Lung (tissue), 12 donors: ENCODE results near the gene C22orf23. TPM values are rescaled to one million over a fixed set of nuclear protein-coding genes. Genes with fewer than 3 reads are reported as not detected.

Experiments
- ATAC-seq: fragments of 200-7000 bp; cut with Tn5 transposase; one replicate; pipeline ENCODE4 v1.9.1; 2020; ENCODE audit warnings: moderate number of reproducible peaks; ENCODE audit not compliant: insufficient read depth, low FRiP score
- DNase-seq, 3 donors: peaks; one replicate each; pipeline ENCODE4 v3.0.0-alpha.2; 2013 to 2017
- H3K27ac ChIP-seq, 2 donors: one replicate each; pipeline ENCODE4 v1.5.1; 2013; ENCODE audit warnings: mild to moderate bottlenecking in 2 of 2, moderate library complexity in 2 of 2, control low read depth in 1 of 2, inconsistent platforms in 1 of 2, low read depth in 1 of 2, low read length in 1 of 2
- H3K27me3 ChIP-seq, 3 donors: one replicate each; pipeline ENCODE4 v1.5.1; 2013; ENCODE audit warnings: low read length in 2 of 3; ENCODE audit not compliant: control insufficient read depth in 3 of 3, insufficient read depth in 3 of 3
- H3K36me3 ChIP-seq, 4 donors: one replicate each; pipeline ENCODE4 v1.5.1; 2013; ENCODE audit warnings: low read length in 4 of 4, mild to moderate bottlenecking in 1 of 4, moderate library complexity in 1 of 4; ENCODE audit not compliant: control insufficient read depth in 4 of 4, insufficient read depth in 4 of 4
- H3K4me1 ChIP-seq, 5 donors: one replicate each; pipeline ENCODE4 v1.5.1; 2013; ENCODE audit warnings: low read length in 5 of 5, mild to moderate bottlenecking in 2 of 5, moderate library complexity in 1 of 5; ENCODE audit not compliant: control insufficient read depth in 5 of 5, insufficient read depth in 5 of 5
- H3K4me3 ChIP-seq: one replicate; pipeline ENCODE4 v1.5.1; 2013; ENCODE audit warnings: mild to moderate bottlenecking, control low read depth, moderate library complexity
- H3K9ac ChIP-seq, 2 donors: one replicate each; pipeline ENCODE4 v1.5.1; 2013; ENCODE audit warnings: low read length in 2 of 2, control low read depth in 1 of 2; ENCODE audit not compliant: insufficient read depth in 1 of 2
- H3K9me3 ChIP-seq, 4 donors: one replicate each; pipeline ENCODE4 v1.5.1; 2013; ENCODE audit warnings: low read length in 3 of 4, mild to moderate bottlenecking in 1 of 4, moderate library complexity in 1 of 4; ENCODE audit not compliant: control insufficient read depth in 4 of 4, insufficient read depth in 3 of 4
- WGBS, 2 donors: extraction: QIAGEN DNeasy Blood & Tissue Kit; methylation state at CpG; one replicate each; pipeline ENCODE4 v1.1.7; 2013; 5-methylcytosine and 5-hydroxymethylcytosine counted together
- polyA plus RNA-seq, 2 donors: library from polyadenylated mRNA; stranded (reverse); fragments of 200-250 nt; gene quantifications; one replicate each; pipeline ENCODE4 v1.2.1, GENCODE V29; 2013
- total RNA-seq, 2 donors: library from RNA; depleted of rRNA in 1 of 2; stranded (reverse); fragments of >200 nt in 1 of 2; gene quantifications; one replicate each; pipeline ENCODE4 v1.2.1, GENCODE V29; 2014 to 2021
- TF ChIP-seq, protein P1 (sequence below): IDR thresholded peaks from 2 replicates; pipeline ENCODE4 v1.5.1; 2012; ENCODE audit warnings: mild to moderate bottlenecking; ENCODE audit errors: control extremely low read depth, extremely low read depth
- donor health status: control.
- donor health status: control.
- donor health status: Bipolar disorder and iron deficiency.
- donor health status: healthy.
- donor health status: DM: yes; HTN: yes; CAD: no.

Gene C22orf23
- total and polyA plus RNA-seq, 4 donors, result 1.1 to 4.2 (median 1.5) TPM

DNA sequence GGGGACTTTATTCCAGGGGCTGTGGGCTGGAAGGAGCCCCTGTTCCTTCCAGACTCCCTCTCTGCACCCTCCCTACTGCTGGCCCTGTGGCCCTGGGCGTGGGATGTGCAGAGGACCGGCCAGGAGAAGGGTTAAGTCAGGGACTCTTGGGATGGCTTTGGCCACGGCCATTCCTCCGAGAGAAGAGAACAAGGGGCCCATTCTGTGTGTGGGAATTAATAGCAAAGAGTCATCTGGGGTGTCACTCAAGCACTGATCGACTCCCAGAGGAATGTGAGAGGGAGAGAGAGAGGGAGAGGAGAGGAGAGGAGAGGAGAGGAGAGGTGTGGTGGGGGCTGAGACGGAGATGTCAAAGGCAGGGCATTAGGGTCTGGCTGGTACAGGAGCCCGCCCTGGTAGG is 45.1 kb upstream of the C22orf23 start:
- TF ChIP-seq, protein P1, sequence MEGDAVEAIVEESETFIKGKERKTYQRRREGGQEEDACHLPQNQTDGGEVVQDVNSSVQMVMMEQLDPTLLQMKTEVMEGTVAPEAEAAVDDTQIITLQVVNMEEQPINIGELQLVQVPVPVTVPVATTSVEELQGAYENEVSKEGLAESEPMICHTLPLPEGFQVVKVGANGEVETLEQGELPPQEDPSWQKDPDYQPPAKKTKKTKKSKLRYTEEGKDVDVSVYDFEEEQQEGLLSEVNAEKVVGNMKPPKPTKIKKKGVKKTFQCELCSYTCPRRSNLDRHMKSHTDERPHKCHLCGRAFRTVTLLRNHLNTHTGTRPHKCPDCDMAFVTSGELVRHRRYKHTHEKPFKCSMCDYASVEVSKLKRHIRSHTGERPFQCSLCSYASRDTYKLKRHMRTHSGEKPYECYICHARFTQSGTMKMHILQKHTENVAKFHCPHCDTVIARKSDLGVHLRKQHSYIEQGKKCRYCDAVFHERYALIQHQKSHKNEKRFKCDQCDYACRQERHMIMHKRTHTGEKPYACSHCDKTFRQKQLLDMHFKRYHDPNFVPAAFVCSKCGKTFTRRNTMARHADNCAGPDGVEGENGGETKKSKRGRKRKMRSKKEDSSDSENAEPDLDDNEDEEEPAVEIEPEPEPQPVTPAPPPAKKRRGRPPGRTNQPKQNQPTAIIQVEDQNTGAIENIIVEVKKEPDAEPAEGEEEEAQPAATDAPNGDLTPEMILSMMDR, result no peak
- ATAC-seq, result no peak
- no peak overlapping the region for H3K27ac ChIP-seq
- no peaks in the 10 kb centered on the region for H3K36me3 ChIP-seq
- H3K4me1 ChIP-seq, result peaks cover 0 to 2% (median 0%) of the 10 kb centered on the region in 5 donors
- no peak for DNase-seq
- no peak overlapping the region for H3K4me3 ChIP-seq
- H3K9ac ChIP-seq, result no peak overlapping the region
- H3K27me3 ChIP-seq, result no peaks in the 10 kb centered on the region
- WGBS, 2 donors, result 81% methylated on average over 7 of the region's 7 CpGs
- no peaks in the 10 kb centered on the region for H3K9me3 ChIP-seq

DNA sequence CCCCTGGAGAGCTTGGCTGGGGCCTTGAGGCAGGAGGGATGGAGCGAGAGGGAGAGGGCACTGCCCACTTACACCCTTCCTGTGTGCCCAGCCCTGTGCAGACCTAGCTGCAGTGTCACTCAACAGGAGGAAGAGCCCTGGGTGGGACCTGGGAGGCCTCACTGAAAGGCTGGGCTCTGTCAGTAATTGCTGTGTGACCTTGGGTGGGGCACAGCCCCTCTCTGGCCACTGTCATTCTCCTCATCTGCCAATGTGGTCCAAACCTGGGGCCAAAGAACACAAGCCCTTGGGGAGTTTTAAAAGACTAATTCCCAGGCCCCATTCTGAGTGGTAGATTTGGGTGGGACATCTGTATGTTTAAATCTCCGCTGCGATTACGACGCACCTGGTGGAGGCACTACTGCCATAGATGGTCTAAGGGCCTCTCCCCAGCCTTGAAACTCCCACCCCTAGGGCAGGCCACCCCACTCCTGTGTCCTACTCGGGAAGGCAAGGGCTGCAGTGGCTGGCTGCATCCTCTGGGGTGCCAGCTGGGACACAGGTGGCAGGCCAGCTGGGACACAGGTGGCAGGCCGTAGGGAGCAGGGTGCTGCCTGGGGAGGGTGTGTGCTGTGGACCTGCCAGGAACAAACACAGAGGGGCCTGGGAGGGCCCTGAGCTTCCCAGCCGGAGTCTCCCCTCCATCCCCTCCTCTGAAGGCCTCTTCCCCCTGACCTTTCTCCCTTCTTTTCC is 43.3 kb upstream of the C22orf23 start:
- no peak overlapping the region for H3K9ac ChIP-seq
- no peak for DNase-seq
- H3K9me3 ChIP-seq, result no peaks in the 10 kb centered on the region
- H3K4me1 ChIP-seq, result peaks cover 0 to 2% (median 0%) of the 10 kb centered on the region in 5 donors
- no peak for ATAC-seq
- no peaks in the 10 kb centered on the region for H3K27me3 ChIP-seq
- H3K36me3 ChIP-seq, result no peaks in the 10 kb centered on the region
- no peak overlapping the region for H3K4me3 ChIP-seq
- TF ChIP-seq, protein P1, result no peak
- 85 to 89% methylated on average over 8 of the region's 8 CpGs for WGBS, 2 donors
- no peak overlapping the region for H3K27ac ChIP-seq

DNA sequence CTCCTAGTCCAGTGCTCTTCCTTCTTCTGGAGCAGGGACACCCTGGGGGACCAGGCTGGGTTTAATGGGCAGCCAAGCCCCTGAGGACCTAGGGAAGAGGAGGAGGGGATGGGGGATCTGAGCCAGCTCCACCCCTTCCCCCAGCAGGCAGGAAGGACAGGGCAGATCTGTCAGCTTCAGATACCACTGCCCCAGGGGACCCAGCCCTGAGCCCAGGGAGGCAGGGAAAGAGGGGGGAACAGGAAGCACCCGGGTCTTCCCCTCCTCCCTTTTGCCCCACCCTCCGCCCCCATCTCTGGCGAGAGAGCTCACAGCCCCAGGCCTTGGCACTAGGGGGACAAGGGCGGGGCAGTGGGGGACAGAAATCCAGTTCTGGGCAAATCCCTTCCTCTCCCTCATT is 42.7 kb upstream of the C22orf23 start:
- TF ChIP-seq, protein P1, result no peak
- Histone ChIP-seq H3K36me3 (no peaks in the 10 kb centered on the region), H3K9me3 (no peaks in the 10 kb centered on the region), H3K9ac (no peak overlapping the region), H3K27me3 (no peaks in the 10 kb centered on the region), H3K27ac (no peak overlapping the region), H3K4me3 (no peak overlapping the region), H3K4me1 (peaks cover 0 to 2% (median 0%) of the 10 kb centered on the region in 5 donors)
- WGBS, 2 donors, result 38 to 39% methylated on average over 4 of the region's 4 CpGs
- no peak for DNase-seq
- no peak for ATAC-seq
